Smooth muscle cell (in vitro differentiated cells): ENCODE results near the gene PACSIN2. TPM values are rescaled to one million over a fixed set of nuclear protein-coding genes. Genes with fewer than 3 reads are reported as not detected.

ENCODE experiments used
- DNase-seq: peaks from one replicate; lab custom pipeline; 2025; ENCODE audit not compliant: unreplicated experiment; lab: John Stamatoyannopoulos, UW
- H2AFZ ChIP-seq: fragments of 200-600 bp; sonication (generic); 2 replicates; pipeline ENCODE4 v1.6.0; 2016; ENCODE audit warnings: antibody characterized with exemption, low read depth, mild to moderate bottlenecking
- H3F3A ChIP-seq: fragments of 200-600 bp; sonication (generic); 2 replicates; pipeline ENCODE4 v1.6.0; 2017; ENCODE audit warnings: antibody characterized with exemption, low read depth
- H3K27ac ChIP-seq: fragments of 200-600 bp; sonication (generic); 2 replicates; pipeline ENCODE4 v1.5.1; 2016; ENCODE audit warnings: low read depth, mild to moderate bottlenecking
- H3K27me3 ChIP-seq: fragments of 200-600 bp; sonication (generic); 2 replicates; pipeline ENCODE4 v1.6.1; 2016; ENCODE audit warnings: low read depth, mild to moderate bottlenecking
- H3K36me3 ChIP-seq: fragments of 200-600 bp; sonication (generic); 2 replicates; pipeline ENCODE4 v1.5.1; 2016; ENCODE audit warnings: low read depth
- H3K4me1 ChIP-seq: fragments of 200-600 bp; sonication (generic); 2 replicates; pipeline ENCODE4 v1.5.1; 2016; ENCODE audit warnings: low read depth
- H3K4me2 ChIP-seq: fragments of 200-600 bp; sonication (generic); 2 replicates; pipeline ENCODE4 v1.6.0; 2016; ENCODE audit warnings: mild to moderate bottlenecking
- H3K4me3 ChIP-seq: fragments of 200-600 bp; sonication (generic); 2 replicates; pipeline ENCODE4 v1.5.1; 2016; ENCODE audit warnings: mild to moderate bottlenecking
- H3K79me2 ChIP-seq: fragments of 200-600 bp; sonication (generic); 2 replicates; pipeline ENCODE4 v1.6.0; 2016; ENCODE audit warnings: low read depth, mild to moderate bottlenecking
- H3K9ac ChIP-seq: fragments of 200-600 bp; sonication (generic); 2 replicates; pipeline ENCODE4 v1.6.0; 2016; ENCODE audit warnings: low read depth
- H3K9me3 ChIP-seq: fragments of 200-600 bp; sonication (generic); replicated peaks from 2 replicates; pipeline ENCODE4 v1.5.1; 2016; ENCODE audit warnings: low read depth
- H4K20me1 ChIP-seq: fragments of 200-600 bp; sonication (generic); 2 replicates; pipeline ENCODE4 v1.6.0; 2016; ENCODE audit warnings: low read depth
- WGBS: methylation state at CpG from one replicate; pipeline ENCODE4 v1.1.7; 2016; ENCODE audit warnings: low lambda C conversion rate; 5-methylcytosine and 5-hydroxymethylcytosine counted together
- polyA plus RNA-seq: library from polyadenylated mRNA; unstranded; fragments of >200 nt; fragmentation: Nextera tagmentation; extraction: Ambion mirVana; gene quantifications from 2 replicates; pipeline ENCODE4 v1.2.1, GENCODE V29; 2016
- total RNA-seq: library from RNA; depleted of rRNA; stranded (reverse); fragments of >200 nt; gene quantifications from 2 replicates; pipeline ENCODE4 v1.2.3, GENCODE V29; 2014
- TF ChIP-seq, protein P1 (sequence below): fragments of 200-600 bp; sonication (generic); IDR thresholded peaks from 2 replicates; pipeline ENCODE4 v1.5.1; 2017; ENCODE audit warnings: borderline replicate concordance, mild to moderate bottlenecking, antibody characterized with exemption; ENCODE audit not compliant: insufficient read depth, poor library complexity, severe bottlenecking

PACSIN2 gene
- total and polyA plus RNA-seq, 2 experiments from 2014 or later, result 34.7 to 41.1 TPM

DNA sequence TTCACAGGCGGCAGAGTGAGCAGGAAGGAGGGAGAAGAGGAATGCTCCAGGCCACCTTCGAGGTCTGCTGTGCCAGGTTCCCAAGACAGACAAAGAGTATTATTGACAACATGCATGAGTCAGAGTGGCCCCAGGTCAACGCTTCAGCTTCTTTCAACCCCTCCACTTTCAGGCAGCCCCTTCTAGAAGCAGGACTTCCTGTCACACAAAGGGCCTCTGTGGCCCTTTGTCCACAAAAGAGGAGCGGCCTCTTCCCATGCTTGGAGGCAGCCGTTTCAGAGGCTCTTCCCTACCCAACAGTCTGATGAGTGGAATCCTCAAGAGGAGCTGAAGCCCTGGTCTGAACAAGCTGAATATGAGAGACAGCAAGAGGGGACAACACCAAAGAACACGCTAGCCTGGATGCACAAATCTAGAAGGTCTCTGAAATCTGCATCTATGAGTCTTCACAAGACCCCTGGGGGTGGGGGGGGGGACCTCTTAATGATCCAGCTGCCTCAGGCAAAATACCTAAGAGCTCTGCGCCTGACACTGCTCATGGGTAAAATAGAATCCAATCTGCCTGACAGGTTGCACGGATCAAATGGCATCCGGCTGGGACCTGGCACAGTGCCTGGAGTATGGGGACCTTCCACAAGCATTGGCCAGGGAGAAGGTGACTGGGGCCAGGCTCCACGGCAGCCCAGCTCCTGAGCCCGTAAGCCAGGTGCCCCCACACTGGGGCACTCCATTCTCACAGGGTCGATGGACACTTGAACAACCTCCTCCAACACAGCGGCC lies 67.5 kb downstream of the PACSIN2 start:
- H3K9ac ChIP-seq, result no peak overlapping the region
- H4K20me1 ChIP-seq, result peaks cover 96% of the 10 kb centered on the region
- H3K27ac ChIP-seq, result peak overlapping the region; percentile 78
- WGBS, result 66% methylated on average over 13 of the region's 13 CpGs
- no peaks in the 10 kb centered on the region for H3K27me3 ChIP-seq
- no peak overlapping the region for H3K4me2 ChIP-seq
- H2AFZ ChIP-seq, result no peak overlapping the region
- H3K4me1 ChIP-seq, result peaks cover 18% of the 10 kb centered on the region
- no peak for DNase-seq
- no peaks in the 10 kb centered on the region for H3K36me3 ChIP-seq
- peaks cover 81% of the 10 kb centered on the region for H3K79me2 ChIP-seq
- no peak overlapping the region for H3K4me3 ChIP-seq
- TF ChIP-seq, protein P1, sequence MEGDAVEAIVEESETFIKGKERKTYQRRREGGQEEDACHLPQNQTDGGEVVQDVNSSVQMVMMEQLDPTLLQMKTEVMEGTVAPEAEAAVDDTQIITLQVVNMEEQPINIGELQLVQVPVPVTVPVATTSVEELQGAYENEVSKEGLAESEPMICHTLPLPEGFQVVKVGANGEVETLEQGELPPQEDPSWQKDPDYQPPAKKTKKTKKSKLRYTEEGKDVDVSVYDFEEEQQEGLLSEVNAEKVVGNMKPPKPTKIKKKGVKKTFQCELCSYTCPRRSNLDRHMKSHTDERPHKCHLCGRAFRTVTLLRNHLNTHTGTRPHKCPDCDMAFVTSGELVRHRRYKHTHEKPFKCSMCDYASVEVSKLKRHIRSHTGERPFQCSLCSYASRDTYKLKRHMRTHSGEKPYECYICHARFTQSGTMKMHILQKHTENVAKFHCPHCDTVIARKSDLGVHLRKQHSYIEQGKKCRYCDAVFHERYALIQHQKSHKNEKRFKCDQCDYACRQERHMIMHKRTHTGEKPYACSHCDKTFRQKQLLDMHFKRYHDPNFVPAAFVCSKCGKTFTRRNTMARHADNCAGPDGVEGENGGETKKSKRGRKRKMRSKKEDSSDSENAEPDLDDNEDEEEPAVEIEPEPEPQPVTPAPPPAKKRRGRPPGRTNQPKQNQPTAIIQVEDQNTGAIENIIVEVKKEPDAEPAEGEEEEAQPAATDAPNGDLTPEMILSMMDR, result no peak
- H3K9me3 ChIP-seq, result no peaks in the 10 kb centered on the region
- peaks cover 2% of the 10 kb centered on the region for H3F3A ChIP-seq

DNA sequence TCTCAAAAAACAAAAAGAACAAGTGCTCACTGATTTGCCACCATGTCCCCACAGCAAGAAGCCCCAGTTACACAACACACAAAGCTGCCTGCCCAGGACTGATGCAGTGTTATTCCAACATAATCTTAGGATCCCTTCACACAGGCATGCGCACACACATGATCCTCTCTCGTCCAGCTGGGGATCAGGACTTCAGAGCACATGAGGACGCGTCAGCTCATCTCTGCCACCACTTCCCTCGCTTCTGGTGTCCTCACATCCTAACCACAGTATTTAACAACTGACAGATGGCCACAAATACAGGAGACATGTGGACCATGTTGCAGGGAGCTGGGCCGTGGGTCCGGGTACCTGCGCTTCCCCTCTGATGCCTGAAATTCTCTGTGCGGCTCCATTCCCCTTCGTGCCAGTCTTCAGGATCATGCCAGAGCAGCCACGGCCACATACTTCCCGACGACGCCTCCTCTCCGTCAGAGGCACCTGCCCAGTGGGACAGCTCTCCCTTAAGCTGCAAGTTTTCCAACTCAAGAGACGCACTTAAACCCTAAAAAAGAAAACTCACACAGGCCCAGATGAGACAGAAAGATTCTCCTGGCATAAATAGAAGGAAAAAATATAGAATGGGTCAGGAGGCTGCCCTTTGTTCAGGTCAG lies 68.3 kb downstream of the PACSIN2 start:
- peaks cover 18% of the 10 kb centered on the region for H3K4me1 ChIP-seq
- H3K9ac ChIP-seq, result no peak overlapping the region
- H3K79me2 ChIP-seq, result peaks cover 77% of the 10 kb centered on the region
- H3K4me2 ChIP-seq, result no peak overlapping the region
- no peaks in the 10 kb centered on the region for H3K36me3 ChIP-seq
- H3F3A ChIP-seq, result peaks cover 2% of the 10 kb centered on the region
- no peak overlapping the region for H2AFZ ChIP-seq
- no peaks in the 10 kb centered on the region for H3K27me3 ChIP-seq
- H3K9me3 ChIP-seq, result no peaks in the 10 kb centered on the region
- no peak for DNase-seq
- H3K4me3 ChIP-seq, result no peak overlapping the region
- peaks cover 89% of the 10 kb centered on the region for H4K20me1 ChIP-seq
- H3K27ac ChIP-seq, result peak overlapping the region; percentile 78
- WGBS, result 81% methylated on average over 16 of the region's 16 CpGs
- TF ChIP-seq, protein P1, result no peak

DNA sequence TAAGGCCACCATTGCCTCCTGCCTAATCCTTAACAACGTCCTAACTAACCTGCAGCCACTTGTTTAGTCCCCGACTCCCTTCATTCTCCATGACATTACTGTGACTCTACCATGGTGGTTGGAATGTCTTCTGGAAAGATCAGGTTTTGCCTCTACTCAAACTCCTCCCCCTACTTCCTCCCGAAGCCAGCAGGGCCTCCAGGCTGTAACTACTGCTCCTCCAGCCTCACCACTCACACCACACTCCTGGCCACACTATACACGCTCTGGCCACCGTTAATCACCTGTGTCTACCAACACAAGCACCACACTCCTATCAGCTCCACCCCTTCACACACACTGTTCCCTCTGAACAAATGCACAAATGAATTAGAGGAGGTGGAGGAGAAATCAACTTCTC lies 69.2 kb downstream of the PACSIN2 start:
- Histone ChIP-seq H3K27me3 (no peaks in the 10 kb centered on the region), H3K4me3 (no peak overlapping the region), H2AFZ (no peak overlapping the region), H3K79me2 (peaks cover 77% of the 10 kb centered on the region), H3K36me3 (no peaks in the 10 kb centered on the region), H3K9ac (no peak overlapping the region), H3K4me1 (peaks cover 13% of the 10 kb centered on the region), H4K20me1 (peaks cover 89% of the 10 kb centered on the region), H3K4me2 (no peak overlapping the region), H3F3A (peaks cover 2% of the 10 kb centered on the region), H3K27ac (peak overlapping the region; percentile 10), H3K9me3 (no peaks in the 10 kb centered on the region)
- TF ChIP-seq, protein P1, result no peak
- DNase-seq, result no peak
- 80% methylated on average over 5 of the region's 5 CpGs for WGBS
